Transverse colon (tissue), 4 donors: ENCODE measurements around the gene PIEZO2.

Experiments
- CTCF ChIP-seq, 5 experiments: fragments of 200-600 bp in 3 of 5; fragments of 450-650 bp in 2 of 5; sonication (generic) in 3 of 5; IDR thresholded peaks; 1 replicate in 2 of 5; 2 replicates in 3 of 5; pipeline ENCODE4 v1.5.1; 2016 to 2017; ENCODE audit warnings: antibody characterized with exemption in 5 of 5, inconsistent platforms in 3 of 5, mild to moderate bottlenecking in 2 of 5, moderate library complexity in 1 of 5
- EP300 ChIP-seq: sonication (generic); formaldehyde crosslinking; IDR thresholded peaks from one replicate; pipeline ENCODE4 v1.6.1; 2017; ENCODE audit warnings: antibody characterized with exemption, low read depth
- POLR2A ChIP-seq: fragments of 450-650 bp; IDR thresholded peaks from one replicate; pipeline ENCODE4 v1.6.1; 2016; ENCODE audit warnings: antibody characterized with exemption, mild to moderate bottlenecking, moderate library complexity
- POLR2AphosphoS5 ChIP-seq, 3 donors: sonication (generic); formaldehyde crosslinking; IDR thresholded peaks; one replicate each; pipeline ENCODE4 v1.6.1; 2016; ENCODE audit warnings: antibody characterized with exemption in 3 of 3

GRCh38 chr18:10840743-10841142 lies 308.6 kb downstream of the PIEZO2 start:
- no peak for TF ChIP-seq CTCF (IDR thresholded peaks at IDR 0.05)
- no peak for TF ChIP-seq POLR2AphosphoS5 (IDR thresholded peaks at IDR 0.05)
- no peak for TF ChIP-seq EP300
- TF ChIP-seq POLR2A, result no peak
